ENCODE measurements around the gene ABLIM1.

DNA sequence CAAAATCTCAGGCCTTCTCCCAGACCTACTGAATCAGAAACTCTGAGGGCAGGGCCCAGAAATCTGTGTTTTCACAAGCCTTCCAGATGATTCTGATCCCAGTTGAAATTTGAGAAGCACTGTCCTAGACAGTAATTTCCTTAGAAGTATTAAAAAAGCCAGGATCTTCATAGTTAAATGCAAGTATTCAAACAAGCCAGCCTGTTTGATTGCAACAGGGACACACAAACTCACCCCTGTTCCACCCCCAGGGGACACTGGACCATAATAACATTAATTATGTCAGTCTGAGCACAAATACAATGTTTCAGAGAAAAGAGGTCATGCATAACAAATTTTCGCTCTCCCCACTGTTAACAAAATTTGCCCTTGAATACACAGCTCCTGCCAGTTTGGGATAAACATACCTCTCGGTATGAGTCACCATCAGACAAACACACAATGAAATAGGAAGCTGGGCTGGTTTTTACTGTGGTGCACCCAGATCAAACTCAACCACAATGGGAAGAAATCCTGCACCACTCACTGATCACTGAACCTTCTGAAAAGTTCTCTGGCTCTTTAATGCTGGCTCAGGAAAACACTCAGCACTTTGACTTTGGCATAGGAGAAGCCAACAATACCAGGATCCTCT lies 34.3 kb downstream of the ABLIM1 start:
- TF ChIP-seq, protein P1, sequence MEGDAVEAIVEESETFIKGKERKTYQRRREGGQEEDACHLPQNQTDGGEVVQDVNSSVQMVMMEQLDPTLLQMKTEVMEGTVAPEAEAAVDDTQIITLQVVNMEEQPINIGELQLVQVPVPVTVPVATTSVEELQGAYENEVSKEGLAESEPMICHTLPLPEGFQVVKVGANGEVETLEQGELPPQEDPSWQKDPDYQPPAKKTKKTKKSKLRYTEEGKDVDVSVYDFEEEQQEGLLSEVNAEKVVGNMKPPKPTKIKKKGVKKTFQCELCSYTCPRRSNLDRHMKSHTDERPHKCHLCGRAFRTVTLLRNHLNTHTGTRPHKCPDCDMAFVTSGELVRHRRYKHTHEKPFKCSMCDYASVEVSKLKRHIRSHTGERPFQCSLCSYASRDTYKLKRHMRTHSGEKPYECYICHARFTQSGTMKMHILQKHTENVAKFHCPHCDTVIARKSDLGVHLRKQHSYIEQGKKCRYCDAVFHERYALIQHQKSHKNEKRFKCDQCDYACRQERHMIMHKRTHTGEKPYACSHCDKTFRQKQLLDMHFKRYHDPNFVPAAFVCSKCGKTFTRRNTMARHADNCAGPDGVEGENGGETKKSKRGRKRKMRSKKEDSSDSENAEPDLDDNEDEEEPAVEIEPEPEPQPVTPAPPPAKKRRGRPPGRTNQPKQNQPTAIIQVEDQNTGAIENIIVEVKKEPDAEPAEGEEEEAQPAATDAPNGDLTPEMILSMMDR (IDR thresholded peaks at IDR 0.05), result no peak
- no peak for TF ChIP-seq POLR2A (IDR thresholded peaks at IDR 0.05)
